GM08714 (cell line): ENCODE results near the gene ISM2.

Source experiments
- H3K4me3 ChIP-seq: fragments of 200-500 bp; sonication (Bioruptor generic); 2 replicates; pipeline ENCODE4 v1.5.1; 2014; ENCODE audit warnings: mild to moderate bottlenecking, low read length, inconsistent platforms
- ZNF274 ChIP-seq: IDR thresholded peaks from 2 replicates; pipeline ENCODE4 v1.6.1; 2012; ENCODE audit warnings: mild to moderate bottlenecking, low read depth, low read length

Gene ISM2

GRCh38 chr14:77523109-77523508 is 24.5 kb upstream of the ISM2 start:
- TF ChIP-seq ZNF274 = no peak
- no peak overlapping the region for H3K4me3 ChIP-seq

GRCh38 chr14:77520555-77520954 is 21.9 kb upstream of the ISM2 start:
- no peak overlapping the region for H3K4me3 ChIP-seq
- TF ChIP-seq ZNF274 = no peak

DNA sequence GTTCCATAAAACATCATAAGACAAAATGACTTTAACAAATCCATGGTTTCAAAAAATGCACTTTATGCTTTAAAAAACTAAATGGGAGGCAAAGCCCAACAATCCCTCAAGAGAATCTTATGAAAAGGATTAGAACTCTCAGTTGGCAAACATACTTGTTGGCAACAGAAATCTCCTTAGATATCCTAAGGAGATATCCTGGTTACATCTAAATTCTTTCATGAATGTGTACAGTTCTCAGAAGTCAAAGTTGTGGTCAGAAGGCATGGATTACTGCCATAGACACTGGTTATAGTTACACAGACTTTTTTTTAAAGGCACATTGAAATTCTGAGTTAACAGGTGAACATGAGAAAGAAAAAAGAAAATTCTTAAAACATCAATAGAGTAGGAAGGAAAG is 17.5 kb upstream of the ISM2 start:
- H3K4me3 ChIP-seq = no peak overlapping the region
- TF ChIP-seq ZNF274 = no peak

GRCh38 chr14:77511486-77512162 is 13.0 kb upstream of the ISM2 start:
- no peak for TF ChIP-seq ZNF274
- H3K4me3 ChIP-seq = no peak overlapping the region

DNA sequence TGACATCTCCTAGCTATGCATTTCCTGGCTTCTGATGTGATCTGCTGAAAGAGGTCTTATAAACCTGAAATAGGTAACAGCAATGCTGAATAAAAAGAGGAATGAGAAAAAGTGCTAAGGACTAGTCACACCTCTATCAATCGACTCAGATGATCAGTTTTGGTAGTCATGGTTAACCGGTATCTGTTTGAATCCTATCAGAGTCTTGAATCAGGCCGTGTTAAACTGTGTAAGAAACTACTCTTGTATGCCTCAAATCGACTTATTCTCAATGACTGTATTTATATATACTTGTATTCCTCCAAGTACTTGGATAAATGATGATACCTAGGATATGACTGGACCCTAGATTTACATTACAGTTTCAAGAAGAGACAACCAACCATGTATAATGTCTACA is 10.8 kb upstream of the ISM2 start:
- TF ChIP-seq ZNF274 = no peak
- H3K4me3 ChIP-seq = no peak overlapping the region

GRCh38 chr14:77508876-77509275 is 10.3 kb upstream of the ISM2 start:
- no peak for TF ChIP-seq ZNF274
- H3K4me3 ChIP-seq = no peak overlapping the region

DNA sequence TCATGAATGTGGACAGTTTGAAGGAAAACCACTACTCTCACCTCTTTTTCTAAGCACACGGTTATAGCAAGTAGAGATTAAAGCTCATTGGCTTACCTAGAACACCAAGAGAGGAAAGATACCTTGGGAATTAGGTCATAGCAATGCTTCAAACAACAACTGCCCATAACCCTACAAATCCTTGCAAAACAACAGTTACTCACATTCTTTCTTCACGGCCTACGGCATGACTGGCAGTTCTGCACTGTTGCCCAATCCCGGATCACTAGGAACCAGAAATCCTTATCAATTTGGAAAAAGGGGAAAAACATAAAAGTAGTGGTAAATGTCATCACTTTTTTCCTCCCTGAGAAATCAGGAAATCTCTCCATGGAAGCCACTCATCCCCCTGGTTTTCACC is 9.6 kb upstream of the ISM2 start:
- TF ChIP-seq ZNF274 = no peak

DNA sequence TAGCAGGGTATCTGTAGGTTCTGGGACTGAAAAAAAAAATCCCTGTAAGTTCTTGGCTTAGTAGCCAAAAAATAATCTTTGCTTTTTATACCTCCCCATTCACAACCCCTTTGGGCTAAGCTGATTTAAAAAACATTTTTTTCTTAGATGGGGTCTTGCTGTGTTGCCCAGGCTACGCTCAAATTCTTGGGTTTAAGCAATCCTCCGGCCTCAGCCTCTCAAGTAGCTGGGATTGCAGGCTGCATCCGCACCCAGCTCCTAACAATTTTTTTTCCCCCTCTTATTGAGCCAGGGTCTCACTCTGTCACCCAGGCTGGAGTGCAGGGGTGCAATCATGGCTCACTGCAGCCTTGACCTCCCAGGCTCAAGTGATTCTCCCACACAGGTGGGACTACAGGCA is 9.1 kb upstream of the ISM2 start:
- TF ChIP-seq ZNF274 = no peak
- no peak overlapping the region for H3K4me3 ChIP-seq

More for the DNA sequence above, 9.6 kb upstream of the ISM2 start:
- no peak overlapping the region for H3K4me3 ChIP-seq

- H3K4me3 ChIP-seq = no peak overlapping the region
- no peak for TF ChIP-seq ZNF274
These were observed 6.4 kb upstream of the ISM2 start for GRCh38 chr14:77505031-77505430.

DNA sequence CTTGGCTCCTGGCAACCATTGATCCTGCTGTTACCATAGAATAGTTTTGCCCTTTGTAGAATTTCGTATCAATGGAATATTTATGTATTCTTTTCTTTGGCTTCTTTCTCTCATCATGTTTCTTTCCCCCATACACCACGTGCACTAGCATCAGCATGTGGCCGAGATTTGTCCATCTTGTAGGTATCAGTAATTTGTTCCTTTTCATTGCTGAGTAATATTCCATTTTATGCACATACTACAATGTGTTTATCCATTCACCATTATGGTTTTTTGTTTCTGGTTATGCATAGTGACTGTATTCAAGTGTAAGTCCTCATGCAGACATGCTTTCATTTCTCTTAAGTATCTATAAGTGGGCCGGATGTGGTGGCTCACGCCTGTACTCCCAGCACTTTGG is 4.5 kb upstream of the ISM2 start:
- TF ChIP-seq ZNF274 = no peak
- H3K4me3 ChIP-seq = no peak overlapping the region

DNA sequence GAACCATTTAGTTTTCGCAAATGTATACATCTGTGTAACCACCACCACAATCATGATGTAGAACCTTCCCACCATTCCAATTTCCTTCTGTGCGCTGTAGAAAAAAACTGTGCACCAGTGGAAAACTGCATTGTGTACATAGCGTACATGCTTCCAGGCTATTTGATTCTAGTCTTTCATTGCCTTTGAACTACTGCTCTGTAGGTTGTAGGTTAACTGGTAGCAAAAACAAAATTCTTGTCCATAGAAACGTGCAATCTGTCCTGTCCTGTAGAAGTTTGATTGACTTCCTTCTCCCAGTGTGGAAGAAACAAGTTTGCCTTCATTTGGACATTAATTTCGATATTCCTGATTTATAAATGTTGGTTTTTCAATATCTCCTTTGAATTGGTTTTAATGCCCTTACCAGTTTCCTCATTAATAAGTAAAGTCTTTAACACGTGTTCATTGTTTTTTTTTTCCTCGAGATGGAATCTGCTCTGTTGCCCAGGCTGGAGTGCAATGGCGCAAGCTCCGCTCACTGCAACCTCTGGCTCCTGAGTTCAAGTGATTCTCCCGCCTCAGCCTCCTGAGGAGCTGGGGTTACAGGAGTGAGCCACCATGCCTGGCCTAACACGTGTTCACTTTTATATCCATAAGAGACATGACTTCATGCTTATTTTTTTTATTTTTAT is 3.6 kb upstream of the ISM2 start:
- no peak overlapping the region for H3K4me3 ChIP-seq
- no peak for TF ChIP-seq ZNF274

GRCh38 chr14:77498984-77499527 is 440 bp upstream of the ISM2 start:
- TF ChIP-seq ZNF274 = no peak
- peak overlapping the region; percentile 54; the same call in 1 of the 2 replicates for H3K4me3 ChIP-seq

DNA sequence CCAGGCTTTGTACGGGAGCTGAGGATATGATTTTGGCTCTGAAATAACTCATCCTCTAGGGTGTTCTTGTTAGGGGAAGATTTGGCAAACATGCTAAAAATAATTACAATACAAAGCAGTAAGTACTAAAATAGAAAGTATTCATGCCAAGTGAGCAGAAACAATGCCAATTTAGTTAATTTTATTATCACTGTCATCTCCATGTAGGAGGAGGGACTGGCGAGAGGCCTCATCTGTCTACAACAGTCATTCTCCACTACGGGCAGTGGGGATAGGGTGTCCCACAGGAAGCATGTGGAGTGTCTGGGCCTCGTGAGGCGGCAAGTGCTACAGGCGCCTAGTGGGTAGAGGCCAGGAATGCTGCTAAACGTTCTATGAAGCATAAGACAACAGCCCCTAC is 3.3 kb downstream of the ISM2 start:
- no peak overlapping the region for H3K4me3 ChIP-seq
- TF ChIP-seq ZNF274 = no peak

GRCh38 chr14:77491056-77491455 is 7.6 kb downstream of the ISM2 start:
- TF ChIP-seq ZNF274 = no peak

GRCh38 chr14:77490347-77490986 is 8.1 kb downstream of the ISM2 start:
- H3K4me3 ChIP-seq = no peak overlapping the region
- TF ChIP-seq ZNF274 = no peak

More at GRCh38 chr14:77491056-77491455, 7.6 kb downstream of the ISM2 start:
- no peak overlapping the region for H3K4me3 ChIP-seq
